DLD1 (cell line): Measurements from ENCODE around the gene AGMO.

Source experiments
- in situ Hi-C: cut with HindIII; loops from 2 replicates; pipeline ENCODE4 v1.10.0; 2017; ENCODE audit warnings: low sequenced_read_pairs

Gene AGMO

DNA sequence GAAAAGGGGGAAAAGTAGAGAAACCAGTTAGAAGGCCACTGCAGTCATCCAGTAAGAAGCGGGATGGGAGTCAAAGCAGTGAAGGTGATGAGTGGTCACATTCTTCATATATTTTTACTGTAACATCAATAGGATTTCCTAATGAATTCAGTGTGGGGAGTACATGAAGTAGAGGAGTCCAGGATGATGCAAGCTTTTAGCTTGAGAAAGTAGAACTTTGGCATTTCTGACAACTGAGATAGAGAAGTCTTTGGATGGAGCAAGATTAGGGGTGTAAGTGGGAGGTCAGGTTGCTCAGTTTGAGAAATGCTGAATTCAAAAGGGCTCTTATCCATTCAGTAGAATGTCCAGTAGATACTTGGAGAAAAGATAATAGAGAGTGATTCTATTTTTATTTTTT lies 395.2 kb downstream of the AGMO start:
- in situ Hi-C loops: no loop called here

DNA sequence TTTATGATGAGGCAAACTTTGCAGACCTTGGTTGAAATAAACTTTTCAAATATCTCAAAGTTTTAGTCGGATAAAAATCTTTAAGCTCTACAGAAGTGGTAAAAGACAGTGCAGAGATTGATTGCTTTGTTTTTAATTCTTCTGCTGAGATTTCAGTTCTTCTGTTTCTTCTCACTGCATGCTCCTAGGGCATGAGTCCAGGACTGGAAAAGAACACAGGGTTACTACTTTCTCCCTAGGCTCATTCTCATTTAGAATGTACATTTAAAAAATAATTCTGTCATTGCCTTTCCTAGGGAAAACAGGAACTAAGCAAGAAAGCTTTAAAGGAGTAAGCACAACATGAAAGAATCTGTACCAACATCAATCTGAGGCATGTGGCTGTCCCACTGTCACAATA lies 402.6 kb downstream of the AGMO start:
- in situ Hi-C loops: no loop called here

DNA sequence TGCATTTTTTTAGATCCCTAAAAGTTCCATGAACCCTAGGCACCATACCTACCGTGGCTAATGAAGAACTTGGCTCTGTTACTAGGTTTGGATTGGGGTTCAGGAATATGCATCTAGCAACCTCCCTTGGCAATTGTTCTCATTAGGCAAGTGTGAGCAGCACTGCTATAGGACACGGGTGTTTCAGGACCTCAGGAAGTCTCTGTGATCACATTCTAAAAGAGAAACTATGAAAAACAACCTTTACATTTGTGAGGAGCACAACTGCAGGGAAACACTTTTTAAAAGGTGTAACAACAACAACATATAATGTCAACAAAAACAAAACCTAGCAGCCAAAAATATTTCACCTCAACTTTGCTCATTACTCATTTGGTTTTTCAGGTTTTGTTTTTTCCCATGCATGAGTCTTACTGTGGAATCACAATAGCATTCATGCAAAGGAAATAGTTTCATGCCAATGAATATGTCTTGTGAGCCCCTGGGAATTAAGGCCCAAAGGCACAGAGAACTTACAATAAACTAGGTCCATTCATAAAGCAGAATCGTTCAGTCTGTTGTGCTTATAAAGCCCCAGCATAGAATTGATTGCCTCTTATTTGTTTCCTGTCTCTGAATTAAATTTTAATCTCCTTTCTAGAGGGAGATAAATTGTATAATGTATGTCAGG lies 403.5 kb downstream of the AGMO start:
- in situ Hi-C loops: no loop called here
